SKM-1 (cell line): ENCODE results near the gene ZNF683.

ENCODE experiments used
- DNase-seq: peaks from one replicate; lab custom pipeline; 2025; ENCODE audit not compliant: unreplicated experiment; lab: John Stamatoyannopoulos, UW

The ZNF683 gene

DNA sequence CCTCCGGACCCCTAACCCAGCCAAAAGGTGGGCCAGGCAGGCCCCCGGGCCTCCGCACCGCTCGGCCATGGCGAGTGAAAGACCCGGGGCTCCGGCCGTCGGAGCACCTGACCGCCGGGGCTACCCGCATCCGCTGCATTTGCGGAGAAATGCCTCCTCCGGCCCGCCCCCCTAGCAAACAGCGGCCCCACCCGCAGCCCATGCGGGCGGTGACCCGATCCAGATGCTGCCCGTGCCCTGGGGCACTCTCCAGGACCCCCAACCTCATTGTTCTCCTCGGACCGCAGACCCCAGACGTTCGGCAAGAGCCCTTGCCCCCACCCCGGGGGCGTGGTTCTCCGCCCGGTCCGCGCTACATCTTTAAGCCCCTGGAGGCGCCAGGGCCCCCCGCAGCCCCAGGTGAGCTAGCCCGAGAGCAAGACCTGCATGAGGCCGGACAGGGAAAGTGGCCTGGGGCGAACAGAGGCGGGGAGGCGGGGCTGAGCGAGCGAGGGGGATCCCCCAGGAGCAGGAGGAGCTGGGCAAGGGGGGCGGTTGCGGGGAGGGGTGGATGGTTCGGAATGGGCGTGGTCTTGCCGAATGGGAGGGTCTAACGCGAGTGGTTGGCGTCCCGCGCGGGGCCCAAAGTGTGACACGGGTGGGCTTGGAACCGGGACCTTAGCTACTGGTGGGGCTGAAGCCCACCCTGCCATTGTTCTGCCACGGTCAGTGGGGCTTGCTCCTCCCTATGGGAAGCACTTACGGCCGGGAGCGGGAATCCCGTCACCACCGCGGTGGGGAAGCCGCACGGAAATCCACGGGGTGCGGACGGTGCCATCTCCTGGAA lies 12.4 kb downstream of the ZNF683 start:
- no peak for DNase-seq

DNA sequence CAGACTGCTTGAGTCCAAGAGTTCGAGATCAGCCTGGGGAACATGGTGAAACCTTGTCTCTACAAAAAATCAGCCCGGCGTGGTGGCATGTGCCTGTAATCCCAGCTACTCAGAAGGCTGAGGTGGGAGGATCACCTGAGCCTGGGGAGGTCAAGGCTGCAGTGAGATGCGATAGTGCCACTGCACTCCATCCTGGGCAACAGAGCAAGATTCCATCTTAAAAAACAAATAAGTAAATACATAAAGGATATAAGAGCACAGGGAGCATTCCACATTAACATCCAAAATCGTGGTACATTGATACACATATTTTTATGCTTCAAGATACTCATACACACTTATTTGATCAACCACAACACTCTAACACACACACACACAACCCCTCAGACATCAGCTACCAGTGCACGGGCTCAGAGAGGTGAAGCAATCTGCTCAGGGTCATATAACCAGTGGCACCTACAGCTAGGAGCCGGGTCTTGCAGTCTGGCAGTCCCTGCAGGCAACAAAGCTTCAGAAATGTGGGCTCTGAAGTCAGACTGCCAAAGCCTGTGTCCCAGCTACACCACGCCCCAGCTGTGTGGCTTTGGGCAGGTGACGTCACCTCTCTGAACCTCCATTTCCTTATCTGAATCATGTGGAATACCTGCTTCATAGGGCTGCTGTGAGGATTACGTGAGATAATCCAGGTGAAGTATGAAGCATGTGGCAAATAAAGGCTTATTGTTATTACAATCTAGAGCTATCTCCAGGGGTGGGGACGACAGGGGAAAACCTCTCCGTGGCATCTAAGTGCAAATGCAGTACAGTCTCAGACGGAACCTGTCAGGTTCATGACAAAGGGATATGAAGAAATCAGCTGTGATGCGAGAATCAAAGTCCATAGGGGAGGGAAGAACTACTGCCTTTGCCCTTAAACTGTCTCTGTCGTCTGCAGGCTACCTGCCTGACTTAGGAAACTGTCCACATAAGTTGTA lies 13.9 kb downstream of the ZNF683 start:
- no peak for DNase-seq

DNA sequence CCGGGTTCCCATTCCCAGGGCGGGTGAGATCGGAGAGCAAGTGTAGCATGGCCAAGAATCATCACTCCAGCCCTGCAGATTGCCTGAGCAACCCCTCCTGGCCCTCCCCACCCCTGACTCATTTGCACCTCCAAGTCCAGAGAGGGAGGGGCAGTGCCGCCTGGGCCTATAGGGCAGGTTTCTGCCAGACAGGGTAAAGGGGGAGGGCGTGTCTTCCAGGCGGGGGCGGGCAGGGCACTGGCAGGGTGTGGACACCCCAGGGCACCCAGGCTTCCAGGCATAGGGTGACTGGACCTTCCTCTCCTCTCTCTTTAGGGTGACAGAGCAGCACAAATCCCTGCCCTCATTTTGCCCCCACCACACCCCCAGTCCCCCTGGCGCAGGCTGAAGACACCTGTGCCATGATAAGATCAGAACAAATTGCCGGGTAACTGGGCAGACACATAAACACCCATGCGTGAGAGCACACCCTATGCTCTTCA lies 15.4 kb downstream of the ZNF683 start:
- no peak for DNase-seq

DNA sequence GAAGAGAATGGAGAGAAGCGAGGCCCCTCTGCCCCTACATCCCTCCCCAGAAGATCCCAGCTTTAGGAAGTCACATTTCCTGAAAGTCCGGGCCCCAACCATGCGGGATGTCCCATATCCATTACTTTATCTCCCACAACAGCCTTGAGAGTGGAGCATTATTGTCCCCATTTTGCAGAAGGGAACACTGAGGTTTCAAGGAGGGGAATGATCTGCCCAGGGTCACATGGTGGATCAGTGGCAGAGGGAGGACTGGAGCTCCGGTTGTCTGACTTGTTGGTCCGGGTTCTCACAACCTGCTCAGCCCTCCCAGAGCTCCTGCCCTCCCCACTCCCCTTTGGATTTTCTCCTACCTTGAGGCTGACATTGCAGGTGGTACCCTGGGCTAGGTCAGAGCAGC lies 16.4 kb downstream of the ZNF683 start:
- no peak for DNase-seq

DNA sequence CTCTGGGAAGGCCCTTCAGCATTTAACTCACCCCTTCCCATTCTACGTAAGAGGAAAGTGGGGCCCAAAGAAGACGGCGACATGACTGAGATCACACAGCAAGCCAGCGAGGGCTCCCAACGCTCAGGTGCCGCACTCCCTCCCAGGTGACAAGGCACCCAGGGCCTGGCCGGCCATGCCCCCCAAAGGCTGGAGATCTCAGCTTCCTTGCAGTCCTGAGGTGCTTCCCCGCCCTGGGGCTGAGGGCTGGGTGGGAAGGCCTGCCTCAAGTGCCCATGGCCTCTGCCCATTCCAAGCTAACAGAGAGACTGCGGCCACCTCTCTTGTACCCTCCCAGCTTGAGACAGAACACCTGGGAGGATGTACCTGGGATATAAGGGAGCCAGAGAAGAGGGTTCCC lies 17.6 kb downstream of the ZNF683 start:
- no peak for DNase-seq

DNA sequence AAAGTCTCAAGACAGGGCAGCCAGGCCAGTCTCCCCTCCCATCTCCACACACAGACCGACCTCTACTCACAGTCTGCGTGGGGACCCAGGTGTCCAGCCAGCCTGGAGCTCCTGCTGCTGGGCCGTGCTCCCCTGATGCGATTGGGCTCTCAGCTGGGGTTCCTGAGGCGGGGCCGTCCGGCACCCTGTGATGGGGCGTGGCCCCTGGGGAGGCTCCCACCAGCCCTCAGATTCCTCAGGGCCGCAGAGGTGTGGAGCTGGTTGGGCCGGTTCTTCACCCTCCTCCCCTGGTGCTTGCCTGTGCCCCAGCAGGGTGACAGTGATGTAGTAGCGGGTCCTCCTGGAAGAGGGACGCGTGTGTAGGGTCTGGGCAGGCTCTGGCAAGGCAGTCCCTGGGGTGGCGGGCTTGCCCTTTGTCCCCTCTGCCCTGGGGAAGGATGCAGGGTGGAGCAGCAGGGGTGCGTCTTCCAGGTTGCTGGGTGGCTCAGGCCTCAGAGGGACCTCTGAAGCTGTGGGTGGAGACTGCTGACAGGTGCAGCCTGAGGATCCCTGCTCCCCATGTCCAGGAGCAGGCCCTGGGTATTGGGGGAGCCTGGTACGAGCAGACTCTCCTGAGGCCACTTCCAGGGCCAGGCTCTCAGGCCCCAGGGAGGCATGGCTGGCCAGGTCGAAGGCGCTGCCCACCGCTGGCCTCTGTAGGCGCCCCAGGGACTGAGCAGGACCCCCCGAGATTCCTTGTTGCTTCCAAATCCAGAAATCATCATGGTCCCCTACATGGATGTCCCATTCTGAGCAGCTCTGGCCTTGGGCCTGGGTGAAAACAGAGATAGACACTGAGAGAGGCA lies 18.4 kb downstream of the ZNF683 start, which contains the start of gene CRYBG2:
TSS of gene CRYBG2 (minus strand) at position 155 of the 845 bp plus-strand sequence. CDS start 7,473 bp downstream, outside the sequence.
- no peak for DNase-seq

DNA sequence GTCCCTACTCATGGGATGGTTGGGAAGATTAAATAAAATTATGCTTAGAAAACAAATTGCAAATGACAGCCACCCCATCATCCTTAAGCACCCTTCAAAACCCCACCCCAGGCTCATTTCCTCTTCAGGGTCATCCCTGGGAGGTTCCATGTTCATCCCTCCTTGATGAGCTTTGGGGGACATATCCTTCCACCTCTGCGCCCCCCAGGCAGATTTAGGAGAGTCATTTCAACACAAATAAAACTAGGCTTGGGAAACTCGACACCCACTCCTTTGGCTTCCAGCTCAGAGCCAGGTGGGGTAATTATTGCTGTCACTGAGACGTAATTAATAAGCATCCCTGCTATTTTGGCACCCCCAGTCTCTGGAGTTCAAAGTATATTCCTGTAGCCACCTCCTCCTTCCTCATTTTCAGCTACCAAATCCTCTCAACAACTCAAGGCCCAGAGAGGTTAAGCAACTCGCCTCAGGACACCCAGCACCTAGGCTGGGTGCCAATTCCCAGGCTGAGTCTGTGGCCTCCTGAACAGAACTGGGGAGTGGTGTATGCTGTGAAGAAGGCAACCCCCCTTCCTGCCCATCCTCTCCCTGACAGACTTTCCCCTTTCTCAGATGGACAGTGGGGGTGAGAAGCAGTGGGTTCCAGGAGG lies 19.2 kb downstream of the ZNF683 start:
- no peak for DNase-seq

DNA sequence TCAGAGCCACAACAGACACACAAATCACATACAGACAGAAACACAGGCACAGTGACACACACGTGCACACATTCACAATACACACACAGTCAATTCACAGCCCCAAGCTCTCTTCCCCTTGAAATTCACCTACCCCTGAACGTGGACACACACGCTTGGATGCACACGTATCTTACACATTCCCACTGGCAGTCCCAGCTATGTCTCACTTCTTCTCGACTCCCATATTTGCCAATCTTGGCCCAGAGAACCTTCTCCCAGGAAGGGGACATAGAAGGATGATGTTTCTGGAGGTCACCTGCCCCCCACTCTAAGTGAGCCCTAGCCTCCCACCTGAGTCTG lies 20.2 kb downstream of the ZNF683 start:
- DNase-seq, result no peak

DNA sequence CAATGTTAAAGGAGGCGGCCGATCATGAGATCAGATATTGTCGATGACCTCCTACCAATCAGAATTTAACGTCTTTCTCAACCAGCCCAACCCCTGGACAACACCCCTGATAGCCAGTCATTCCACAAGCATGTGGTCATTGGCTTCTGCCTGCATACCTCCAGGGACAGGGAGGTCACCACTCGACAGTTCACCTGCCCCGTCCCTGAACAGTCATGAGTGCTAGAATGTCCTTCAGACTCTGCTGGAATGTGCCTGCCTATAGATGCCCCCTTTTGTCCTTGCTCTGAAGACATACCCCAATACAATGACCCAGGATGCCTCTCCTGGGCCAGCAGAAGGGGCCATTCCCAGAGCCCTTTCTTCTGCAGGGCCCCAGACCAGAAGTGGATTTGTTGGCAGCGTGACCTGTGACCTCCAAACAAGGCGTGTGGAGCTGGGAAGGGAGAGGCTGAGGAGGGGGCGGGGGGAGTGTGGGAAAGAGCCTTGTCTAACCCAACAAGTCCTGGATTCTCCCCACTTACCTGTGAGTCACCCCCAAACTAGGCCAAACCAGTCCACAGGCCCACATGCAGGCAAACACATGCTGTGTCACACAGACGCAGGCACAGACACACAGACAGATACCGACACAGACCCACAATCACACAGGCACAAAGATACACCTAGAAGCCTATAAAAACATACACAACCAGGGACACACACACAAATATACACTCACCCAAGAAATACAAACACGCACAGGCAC lies 20.8 kb downstream of the ZNF683 start:
- DNase-seq, result no peak

DNA sequence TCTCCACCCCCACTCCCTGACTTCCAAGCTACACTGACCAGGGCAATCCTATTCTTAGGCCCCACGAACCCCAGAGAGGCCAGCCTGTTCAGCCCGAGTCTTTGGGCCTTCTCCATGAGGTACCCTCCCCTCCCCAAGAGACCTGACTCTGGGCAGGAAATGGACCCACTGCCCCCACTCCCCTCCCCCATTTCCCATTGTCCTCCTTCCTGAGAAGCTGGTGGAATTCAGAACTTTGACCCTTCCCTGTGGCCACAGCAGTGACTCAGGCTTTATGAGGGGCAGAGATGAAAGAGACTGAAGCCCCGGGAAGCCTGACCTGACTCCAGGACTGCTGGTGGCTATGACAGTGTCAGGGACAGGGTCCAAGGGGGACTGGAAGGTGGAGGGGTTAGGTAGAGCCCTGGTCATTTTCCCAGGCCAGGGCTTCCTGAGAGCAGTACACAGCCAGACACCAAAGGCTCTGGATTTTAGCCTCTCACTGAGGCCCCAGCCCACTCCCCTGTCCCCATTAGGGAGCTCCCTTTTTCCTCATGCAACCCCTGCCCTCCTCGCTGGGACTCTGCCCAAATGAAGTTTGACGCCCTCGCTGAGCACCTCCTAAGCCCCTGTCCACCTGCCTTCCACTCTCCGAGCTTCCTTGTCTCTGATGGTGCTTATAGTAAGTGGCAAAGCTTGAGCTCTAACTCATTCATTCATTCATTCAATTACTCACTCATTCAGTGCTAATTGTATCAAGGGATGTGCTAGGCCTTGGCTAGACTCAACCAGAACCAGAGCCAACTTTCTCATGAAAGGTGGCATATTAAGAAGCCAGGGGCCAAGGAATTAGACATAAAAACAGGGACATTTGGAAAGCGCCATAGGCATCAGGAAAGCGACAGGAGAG lies 21.6 kb downstream of the ZNF683 start:
- DNase-seq, result no peak

DNA sequence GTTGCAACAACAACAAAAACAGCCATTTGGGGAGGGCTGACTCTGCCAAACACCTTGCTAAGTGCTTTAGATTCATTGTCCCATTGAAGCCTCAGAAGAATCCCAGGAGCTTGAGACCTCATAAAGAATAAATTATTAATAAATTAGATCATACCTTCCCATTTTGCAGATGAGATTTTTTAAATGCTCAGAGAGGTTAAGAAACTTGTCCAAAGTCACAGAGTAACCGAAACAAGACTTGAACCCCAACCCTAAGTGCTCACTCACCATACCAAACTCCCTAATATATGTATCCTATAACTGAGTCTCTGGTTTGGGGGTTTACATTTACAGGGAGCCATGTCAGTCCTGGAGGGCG lies 22.2 kb downstream of the ZNF683 start:
- DNase-seq, result no peak

DNA sequence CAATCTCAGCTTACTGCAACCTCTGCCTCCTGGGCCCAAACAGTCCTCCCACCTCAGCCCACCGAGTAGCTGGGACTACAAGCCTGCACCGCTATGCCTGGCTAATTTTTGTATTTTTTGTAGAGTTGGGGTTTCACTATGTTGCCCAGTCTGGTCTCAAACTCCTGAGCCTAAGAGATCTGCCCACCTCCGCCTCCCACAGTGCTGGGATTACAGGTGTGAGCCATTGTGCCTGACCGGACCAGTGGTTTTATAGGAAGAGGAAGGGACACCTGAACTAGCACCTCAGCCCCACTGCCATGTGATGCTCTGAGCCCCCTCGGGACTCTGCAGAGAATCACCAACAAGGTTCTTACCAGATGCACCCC lies 22.7 kb downstream of the ZNF683 start:
- no peak for DNase-seq

DNA sequence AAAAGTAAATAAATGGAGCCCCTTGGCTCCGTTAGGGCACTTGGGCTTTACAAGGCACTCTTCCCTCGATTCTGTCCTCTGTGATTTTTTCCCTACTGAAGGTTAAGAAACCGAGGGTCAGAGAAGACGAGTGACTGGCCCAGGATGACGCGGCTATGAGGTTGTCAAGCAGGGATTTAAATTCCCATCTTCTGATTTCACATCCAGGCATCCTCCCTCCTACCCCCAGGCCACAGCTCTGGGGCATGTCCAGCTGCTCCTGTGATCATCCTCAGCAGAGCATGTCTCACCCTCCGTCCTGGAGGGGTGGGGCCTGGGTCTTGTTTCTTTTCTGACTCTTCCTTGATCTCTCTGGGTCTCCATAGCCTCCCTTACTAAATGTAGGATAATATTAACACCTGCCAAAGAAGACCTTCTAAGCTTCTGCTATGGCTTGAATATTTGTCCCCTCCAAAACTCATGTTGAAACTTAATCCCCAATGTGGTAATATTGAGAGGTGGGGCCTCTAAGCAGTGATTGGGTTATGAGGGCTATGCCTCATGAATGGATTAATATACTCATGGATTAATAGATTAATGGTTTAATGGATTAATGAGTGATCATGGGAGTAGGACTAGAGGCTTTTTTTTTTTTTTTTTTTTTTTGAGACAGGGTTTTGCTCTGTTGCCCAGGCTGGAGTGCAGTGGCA lies 23.2 kb downstream of the ZNF683 start:
- DNase-seq, result no peak

DNA sequence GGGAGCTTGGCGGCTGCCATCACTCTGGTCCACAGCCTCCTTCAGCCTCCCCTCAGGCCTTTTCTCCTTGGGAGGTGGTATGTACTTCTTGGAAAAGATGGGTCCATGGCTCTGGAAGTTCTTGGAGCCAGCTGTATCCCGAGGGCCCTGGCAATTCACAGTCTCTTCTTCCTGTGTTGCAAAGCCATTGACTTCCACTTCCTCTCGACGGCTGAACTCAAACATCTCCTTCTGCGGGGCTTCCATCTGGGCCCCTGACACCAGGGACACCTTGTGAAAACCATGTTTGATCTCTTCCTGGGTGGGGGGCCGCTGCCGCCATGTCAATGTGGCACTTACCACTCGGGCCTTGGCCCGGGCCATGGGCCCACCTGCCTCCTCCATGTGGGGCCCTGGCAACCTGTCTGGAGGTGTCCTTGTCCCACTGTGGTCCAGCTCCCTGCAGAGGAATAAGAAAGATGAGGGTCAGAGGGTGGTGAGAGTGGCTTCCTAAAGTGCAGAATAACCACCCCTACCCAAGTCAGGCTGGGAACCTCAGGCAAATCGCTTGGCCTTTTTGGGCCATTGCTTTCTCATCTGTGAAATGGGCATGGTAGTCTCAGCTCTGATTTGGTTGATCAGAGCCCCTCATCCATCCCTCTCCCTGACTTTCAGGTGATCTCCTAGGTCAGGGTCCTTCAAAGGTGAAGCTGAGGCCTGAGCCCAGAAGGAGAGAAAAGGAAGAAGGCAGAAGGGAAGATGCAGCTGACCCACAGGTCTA lies 26.1 kb downstream of the ZNF683 start:
- DNase-seq, result peak; percentile 19

DNA sequence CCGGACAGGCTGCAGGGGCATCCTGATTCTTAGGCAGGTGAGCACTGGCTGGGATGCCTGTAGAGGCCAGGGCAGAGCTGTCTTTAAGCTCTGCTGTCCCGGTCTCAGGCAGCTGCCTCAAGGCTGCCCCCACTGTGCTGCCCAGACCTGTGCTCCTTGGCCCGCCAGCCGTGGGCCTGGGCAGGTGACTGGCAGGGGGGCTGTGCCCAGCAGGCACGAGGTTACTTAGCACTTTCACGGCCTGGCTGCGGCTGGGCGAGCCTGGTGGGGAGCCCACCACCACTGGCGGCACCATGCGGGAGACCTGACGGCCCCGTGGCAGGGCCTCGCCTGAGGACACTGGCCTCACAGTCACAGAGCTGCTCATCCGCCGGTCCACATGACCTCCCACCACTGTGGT lies 26.8 kb downstream of the ZNF683 start:
- DNase-seq, result no peak

DNA sequence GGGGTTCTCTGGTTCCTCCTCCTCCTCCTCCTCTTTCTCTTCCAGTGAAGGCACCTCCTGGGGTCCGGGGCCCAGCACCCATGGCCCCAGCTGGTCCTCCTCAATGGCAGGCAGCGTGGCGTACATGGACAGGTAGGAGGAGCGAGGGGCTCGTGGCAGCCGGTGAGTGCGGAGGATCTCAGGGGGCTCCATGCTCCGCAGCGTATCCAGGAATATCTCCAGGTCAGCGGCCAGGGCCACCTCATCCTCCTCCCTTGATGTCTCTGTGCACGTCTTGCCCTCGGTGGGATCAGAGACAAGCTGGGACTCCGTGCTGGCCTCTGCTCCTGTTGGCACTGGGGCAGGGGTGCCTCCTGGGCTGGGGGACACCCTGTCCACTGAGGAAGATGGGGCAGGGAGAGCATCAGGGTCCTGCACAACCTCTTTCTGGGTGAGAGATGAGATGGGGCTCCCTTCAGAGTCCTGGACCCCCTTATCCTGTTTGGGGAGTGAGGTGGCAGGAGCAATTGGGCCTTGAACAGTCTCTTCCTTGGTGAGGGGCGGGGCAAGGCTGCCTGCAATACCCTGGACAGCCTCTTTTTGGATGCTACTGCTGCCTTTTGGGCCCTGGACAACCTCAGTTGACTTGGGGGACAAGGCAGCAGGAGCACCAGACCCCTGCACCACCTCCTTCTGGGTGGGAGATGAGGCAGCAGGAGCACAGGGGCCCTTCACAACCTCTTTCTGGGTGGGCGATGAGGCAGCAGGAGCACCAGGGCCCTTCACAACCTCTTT lies 28.2 kb downstream of the ZNF683 start:
- DNase-seq, result no peak

DNA sequence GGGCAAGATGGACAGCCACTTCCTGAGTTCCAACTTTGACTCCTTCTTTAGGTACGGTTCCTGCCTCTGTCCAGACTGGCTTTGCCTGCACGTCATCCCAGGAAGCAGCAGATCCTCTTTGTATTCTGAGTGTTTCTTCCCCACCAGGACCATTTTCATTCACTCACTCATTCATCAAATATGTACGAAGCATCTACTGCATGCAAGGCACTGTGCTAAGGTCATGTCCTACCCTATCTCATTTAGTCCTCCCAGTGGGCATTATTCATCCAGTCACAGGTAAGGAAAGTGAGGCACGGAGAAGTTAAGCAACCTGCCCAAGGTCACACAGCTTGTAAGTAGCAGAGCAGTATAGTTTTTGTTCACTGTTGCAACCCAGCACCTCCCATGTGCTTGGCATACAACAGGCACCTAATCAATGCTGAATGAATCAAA lies 32.5 kb downstream of the ZNF683 start:
- no peak for DNase-seq
